HG02588 (cell line): Measurements from ENCODE around the gene HDGFL2.

Experiments used
- ATAC-seq: cut with Tn5 transposase; IDR thresholded peaks from one replicate; pipeline ENCODE4 v1.9.1; 2021; ENCODE audit warnings: mild to moderate bottlenecking, moderate library complexity; ENCODE audit not compliant: unreplicated experiment

HDGFL2 gene

DNA sequence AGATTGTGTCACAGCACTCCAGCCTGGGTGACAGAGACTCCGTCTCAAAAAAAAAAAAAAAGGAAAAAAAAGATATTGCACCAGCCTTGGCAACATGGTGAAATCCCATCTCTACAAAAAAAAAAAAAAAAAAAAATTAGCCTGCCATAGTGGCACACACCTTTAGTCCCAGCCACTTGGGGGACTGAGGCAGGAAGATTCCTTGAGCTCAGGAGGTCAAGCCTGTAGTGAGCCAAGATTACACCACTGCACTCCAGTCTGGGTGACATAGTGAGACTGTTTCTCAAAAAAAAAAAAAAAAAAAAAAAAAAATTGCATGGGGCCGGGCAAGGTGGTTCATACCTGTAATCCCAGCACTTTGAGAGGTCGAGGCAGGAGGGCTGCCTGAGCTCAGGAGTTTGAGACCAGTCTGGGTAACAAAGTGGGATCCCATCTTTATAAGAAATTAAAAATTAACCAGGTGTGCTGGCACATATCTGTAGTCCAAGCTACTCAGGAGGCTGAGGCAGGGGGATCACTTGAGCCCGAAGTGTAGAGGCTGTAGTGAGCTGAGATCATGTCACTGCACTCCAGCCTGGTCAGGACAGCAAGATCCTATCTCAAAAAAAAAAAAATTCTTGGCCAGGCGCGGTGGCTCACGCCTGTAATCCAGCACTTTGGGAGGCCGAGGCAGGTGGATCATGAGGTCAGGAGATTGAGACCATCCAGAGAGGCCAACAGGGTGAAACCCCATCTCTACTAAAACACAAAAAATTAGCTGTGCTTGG lies 7.1 kb upstream of the HDGFL2 start:
- no peak for ATAC-seq

DNA sequence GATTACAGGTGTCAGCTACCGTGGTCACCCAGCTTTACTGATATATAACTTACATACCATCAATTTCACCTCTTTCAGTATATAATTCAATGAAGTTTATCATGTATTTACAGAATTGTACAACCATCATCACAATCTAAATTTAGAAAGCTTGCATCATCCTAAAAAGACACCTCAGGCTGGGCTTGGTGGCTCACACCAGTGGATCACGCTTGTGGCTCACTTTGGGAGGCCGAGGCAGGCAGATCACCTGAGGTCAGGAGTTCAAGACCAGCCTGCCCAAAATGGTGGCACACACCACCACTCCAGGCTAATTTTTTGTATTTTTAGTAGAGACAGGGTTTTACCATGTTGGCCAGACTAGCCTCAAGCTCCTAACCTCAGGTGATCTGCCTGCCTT lies 4.3 kb upstream of the HDGFL2 start:
- ATAC-seq = no peak

DNA sequence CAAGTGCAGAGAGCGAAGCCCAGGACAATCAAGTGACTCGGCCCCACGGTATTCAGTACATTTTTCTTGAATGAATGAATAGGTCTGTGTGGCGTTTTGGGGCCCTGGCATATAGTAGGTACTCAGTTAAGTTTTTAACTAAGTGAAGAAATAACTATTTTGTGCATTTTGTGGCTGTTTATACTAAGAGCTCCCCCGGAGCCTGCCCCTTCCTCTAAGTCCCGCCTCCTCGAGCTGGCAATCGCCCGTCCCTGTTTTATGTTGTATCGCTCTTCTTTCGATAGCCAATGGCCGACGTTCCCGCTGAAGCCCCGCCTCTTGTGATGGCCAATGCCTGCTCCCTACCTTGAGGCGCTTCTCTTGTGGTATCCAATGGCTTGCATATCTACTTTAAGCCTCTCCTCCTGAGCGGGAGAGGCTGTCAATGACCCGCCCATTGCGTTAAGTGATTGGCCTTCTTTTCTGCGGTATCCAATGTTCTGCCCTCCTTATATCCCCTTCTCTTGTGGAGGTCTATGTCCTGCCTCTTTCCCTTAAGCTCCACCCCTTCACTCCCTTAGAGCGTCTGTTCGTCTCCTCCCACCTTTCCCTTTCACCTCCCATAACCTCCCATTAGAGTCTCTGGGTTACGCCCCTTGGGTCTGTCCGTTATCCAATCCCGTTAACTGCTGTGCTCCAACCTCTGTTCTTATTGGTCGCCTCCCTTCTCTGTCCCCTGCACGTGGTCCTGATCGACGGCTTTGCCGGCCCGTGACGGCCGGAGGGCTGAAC lies 509 bp upstream of the HDGFL2 start:
- ATAC-seq = peak; percentile 76

DNA sequence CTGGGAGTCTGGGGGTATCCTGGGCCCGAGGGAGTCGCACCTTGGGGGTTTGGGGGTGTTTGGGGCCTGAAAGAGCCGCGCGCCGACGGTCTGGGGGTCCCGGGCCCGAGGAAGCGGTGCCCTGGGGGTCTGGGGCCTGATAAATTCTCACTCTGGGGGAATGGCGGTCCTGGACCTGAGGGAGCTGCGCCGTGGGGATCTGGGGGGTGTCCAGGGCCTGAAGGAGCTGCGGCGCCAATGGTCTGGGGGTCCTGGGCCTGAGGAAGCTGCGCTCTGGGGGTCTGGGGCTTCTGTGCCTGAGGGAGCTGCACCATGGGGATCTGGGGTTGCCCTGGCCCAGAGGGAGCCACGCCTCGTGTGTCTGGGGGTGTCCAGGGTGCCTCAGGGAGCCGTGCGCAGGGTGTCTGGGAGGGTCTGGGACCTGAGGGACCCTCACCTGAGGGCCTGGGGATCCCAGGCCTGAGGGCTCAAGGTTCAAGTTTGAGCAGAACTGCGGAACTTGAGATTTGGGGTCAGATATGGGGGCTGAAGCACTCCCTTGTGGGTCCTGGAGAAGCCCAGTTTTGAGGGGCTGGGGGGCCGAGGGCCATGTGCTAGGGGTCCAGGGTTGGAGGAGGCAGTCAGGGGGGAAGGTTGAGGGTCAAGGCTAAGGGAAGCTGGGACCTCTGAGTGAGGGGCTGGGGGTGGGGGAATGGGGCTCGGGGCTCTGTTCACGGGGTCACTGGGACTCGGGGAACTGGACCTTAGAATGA lies 1.1 kb downstream of the HDGFL2 start:
- ATAC-seq = no peak

DNA sequence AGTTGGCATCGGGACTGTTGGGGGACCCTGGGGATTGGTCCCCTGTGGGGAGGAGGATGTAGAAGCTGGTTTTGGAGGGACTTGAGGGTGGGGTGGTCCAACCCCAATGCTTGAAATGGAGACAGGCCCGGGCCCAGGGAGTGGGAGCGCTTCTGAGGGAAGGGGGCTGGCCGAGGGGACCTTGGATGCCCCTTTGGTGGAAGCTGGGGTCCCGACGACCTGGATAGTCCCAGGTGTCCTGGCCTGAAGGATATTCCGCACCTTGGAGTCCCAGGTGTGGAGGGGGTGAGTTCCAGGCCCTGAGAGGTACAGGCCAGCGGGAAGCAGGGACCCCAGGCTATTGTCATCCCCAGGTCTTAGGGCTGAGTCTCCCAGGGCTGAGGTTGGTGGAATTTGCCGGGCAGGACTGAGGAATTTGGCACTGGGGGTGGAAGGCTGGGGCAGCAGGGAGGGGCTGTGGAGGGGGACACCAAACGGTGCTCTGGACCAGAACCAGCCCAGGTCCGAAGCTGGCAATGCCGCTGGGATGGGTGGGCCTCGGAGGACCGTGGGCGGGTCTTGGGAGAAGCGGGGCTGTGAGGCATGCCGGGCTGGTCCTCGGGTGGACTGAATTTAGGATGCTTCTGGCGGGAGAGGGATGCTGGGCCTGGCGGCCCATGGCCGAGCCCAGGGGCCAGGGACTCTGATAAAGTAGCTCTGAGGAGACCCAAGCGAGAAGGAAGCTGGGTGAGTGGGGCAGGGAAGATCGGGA lies 1.8 kb downstream of the HDGFL2 start:
- ATAC-seq = no peak

DNA sequence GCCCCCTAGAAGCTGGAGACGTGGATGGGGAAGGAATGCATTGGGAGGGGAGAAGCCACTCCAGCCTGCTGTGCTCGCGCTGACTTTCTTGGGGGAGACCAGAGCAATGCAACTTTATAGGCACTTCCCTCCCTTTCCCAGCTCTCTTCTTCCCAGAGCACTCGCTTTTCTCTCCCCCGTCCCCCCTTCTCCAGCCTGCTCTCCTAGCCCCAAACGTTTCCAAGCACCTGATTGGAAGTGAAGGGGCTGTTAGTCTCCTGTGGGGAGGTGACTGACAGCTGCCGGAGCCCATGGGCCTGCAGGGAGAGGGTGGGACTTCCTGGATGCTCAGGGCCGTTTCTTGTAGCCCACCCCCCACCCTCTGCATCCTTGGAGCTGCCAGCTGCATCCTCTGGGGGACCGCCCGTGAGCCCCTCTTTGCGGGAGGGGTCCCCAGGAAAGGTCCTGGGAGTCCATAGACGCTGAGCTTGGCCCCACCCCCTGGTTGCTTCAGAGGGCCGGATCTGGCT lies 2.5 kb downstream of the HDGFL2 start:
- ATAC-seq = no peak

DNA sequence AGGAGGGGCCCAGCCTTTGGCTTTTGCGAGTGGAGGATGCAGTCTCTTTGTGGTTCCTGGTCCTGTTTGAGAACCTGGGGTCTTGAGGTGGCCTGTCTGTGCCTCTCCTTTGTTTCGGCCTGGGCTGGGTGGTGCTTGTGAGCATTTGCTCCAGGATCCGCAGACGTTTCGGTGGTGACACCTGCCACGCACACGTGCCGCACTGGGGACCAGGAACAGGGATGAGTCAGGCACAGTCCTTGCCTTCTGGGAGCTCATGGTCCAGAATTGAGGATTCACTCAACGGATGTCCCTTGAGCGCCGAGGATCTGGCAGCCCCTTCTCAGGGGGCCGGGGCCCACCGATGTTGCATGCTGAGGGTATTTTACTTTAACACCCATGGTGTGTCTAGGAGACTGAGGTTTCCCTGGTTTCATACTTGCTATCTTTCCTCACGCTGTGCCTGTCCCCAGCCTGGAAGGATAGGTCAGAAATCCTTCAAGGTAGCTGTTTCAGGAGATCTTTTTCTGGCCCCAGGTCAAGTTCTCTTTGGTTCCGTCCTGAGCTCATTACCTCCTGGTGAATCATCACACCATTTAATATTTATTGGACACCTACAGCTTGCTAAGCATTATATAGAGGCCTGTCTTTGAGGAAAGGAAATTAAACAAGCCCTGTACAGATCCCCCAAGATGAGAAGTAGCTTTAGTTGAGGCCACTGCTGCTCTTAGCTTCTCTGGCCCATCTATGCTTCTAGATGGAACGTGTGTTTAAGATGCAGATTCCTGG lies 5.1 kb downstream of the HDGFL2 start:
- ATAC-seq = no peak

DNA sequence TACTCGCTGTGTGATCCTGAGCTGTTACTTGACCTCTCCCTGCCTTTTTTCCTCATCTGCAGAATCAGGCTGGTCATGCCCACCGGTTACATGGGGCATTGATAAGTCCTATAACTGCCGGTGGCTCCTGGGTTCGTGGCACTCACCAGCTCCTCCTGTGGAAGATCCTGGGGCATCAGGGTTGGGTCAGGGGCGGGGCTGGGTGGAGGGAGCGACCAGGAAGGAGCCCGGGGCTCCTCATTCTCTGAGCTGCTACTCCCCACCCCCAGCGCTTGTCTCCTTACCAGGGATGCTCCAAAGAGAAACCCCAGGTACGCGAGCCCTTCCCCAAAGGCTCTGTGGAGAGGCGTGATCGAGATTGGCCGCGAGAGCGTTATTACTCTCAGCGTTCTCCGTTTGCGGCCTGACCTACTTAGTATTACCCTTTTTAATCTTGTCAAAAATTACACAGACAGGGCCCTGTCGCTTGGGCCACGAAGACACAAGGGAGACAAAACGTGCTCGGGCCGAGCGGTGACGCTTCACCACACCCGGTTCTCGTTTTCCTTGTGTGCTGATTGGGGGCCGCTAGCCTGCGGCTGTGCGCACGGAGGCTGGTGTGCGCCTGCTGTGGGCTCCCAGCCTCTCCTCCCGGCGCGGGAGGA lies 10.7 kb downstream of the HDGFL2 start:
- no peak for ATAC-seq

DNA sequence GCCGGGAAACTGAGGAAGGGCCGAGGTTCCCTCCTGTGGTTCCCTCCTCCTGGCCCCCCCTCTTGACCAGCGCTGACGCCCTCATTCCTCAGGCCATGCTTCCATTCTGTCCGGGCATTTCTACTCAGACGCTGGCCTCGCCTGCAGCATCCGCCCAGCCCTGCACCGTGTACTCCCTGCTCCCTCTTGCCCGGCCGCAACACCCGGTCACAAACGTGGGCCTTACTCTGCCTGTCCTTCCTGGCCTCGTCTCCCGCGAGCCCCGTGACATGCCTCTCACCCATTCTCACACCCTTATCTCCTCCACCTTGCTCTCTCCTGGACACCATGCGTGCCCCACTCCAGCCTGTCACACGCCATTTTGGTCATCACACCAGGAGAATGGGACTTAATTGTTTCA lies 11.3 kb downstream of the HDGFL2 start:
- no peak for ATAC-seq

DNA sequence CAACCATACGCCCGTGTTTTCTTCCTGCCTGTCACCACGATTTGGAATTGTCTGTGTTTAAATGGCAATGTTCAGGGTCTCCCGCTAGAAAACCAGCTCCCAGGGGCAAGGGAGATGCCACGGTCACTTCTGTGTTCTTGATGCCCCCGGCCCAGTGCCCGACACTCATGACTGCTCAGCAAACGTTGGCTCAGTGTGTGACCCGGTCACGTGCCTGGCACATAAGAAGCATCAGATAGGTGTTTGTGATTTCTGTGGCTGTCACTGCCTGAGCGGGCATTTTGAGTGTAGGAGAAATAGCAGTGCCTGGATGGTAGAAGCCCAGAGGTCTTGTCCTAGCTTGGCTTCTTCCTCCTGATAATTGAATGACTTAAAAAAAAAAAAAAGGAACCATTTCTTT lies 15.5 kb downstream of the HDGFL2 start:
- no peak for ATAC-seq

DNA sequence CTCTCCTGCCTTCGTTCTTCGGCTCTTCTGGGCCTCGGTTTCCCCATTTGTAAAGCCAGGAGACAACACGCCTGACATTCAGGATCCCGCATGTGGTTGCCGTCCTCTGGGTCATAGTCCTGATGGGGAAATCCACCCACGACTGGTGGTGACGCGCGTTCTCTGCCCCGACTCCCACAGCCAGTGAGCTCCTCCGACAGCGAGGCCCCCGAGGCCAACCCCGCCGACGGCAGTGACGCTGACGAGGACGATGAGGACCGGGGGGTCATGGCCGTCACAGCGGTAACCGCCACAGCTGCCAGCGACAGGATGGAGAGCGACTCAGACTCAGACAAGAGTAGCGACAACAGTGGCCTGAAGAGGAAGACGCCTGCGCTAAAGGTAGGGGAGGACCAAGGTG lies 16.4 kb downstream of the HDGFL2 start:
- ATAC-seq = no peak

DNA sequence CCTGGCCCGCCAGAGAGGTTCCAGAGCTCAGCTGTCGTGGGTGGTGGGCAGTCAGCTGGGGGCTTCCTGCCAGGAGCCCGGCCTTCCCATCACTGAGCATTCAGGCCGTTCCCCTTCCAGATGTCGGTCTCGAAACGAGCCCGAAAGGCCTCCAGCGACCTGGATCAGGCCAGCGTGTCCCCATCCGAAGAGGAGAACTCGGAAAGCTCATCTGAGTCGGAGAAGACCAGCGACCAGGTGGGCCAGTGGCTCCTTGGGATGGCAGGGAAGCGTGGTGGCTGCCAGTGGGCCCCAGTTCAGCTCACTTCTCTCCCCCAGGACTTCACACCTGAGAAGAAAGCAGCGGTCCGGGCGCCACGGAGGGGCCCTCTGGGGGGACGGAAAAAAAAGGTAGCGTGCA lies 19.3 kb downstream of the HDGFL2 start:
- no peak for ATAC-seq

DNA sequence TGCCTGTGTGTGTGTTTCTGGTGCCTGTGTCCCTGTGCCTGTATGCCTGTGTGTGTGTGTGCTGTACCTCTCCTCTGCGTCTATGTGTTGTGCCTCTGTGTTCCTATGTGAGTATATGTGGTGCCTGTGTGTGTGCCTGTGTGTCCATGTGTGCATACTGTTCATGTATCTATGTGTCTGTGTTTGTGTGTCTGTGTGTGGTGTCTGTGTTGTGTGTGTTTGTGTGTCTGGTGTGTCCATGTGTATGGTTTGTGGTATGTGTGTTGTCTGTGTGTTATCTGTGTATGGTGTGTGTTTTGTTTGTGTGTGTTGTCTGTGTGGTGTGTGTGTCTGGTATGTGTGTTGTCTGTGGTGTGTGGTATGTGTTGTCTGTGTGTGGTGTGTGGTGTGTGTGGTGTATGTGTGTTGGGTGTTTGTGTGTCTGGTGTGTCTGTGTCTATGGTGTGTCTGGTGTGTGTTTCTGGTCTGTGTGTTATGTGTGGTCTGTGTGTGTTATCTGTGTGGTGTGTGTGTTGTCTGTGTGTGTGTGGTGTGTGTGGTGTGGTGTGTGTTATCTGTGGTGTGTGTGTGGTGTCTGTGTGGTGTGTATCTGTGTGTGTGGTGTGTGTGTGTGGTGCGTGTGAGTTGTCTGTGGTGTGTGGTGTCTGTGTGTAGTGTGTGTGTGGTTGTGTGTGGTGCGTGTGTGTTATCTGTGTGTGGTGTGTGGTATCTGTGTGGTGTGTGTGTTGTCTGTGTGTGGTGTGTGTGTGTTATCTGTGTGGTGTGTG lies 20.4 kb downstream of the HDGFL2 start:
- ATAC-seq = no peak

DNA sequence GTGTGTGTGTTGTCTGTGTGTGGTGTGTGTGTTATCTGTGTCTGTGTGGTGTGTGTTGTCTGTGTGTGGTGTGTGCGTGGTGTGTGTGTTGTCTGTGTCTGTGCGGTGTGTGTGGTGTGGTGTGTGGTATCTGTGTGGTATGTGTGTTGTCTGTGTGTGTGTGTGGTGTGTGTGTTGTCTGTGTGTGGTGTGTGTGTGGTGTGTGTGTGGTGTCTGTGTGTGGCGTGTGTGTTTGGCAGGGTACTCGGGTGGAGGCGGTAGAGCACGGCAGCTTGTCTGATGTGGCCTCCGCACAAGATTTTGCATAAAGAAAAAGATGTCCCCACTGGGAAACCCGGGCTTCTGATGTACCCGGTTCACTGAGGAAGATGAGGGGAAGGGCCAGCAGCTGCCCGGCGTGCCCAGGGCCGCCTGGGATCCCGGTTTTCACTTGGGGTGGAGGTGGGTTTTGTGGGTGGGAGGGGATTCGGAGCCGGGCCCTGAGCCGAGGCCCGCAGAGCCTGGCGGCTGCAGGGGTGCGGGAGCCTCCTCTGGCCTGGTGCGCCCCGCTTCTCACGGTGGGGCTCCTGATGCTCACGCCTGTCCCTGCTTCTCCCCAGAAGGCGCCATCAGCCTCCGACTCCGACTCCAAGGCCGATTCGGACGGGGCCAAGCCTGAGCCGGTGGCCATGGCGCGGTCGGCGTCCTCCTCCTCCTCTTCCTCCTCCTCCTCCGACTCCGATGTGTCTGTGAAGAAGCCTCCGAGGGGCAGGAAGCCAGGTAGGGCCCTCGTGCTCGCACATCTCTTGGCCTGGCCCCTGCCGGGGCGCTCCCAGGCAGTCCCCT lies 21.2 kb downstream of the HDGFL2 start:
- no peak for ATAC-seq

DNA sequence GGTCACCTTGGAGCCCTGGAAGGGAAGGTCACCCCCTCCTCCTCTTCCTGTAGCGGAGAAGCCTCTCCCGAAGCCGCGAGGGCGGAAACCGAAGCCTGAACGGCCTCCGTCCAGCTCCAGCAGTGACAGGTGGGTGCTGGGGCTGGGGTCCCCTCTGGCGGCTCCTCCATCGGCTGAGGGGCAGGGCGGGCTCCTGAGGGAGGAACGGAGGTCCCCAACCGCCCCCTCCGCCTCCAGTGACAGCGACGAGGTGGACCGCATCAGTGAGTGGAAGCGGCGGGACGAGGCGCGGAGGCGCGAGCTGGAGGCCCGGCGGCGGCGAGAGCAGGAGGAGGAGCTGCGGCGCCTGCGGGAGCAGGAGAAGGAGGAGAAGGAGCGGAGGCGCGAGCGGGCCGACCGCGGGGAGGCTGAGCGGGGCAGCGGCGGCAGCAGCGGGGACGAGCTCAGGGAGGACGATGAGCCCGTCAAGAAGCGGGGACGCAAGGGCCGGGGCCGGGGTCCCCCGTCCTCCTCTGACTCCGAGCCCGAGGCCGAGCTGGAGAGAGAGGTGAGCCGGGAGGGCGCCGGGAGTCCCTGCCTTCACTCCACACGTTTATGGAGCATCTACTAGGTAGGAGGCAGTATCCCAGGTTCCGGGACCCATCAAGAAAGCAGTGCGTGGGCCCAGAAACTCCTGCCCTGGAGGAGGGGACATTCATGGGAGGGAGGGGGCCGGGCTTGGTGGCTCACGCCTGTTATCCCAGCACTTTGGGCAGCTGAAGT lies 22.0 kb downstream of the HDGFL2 start:
- ATAC-seq = no peak

DNA sequence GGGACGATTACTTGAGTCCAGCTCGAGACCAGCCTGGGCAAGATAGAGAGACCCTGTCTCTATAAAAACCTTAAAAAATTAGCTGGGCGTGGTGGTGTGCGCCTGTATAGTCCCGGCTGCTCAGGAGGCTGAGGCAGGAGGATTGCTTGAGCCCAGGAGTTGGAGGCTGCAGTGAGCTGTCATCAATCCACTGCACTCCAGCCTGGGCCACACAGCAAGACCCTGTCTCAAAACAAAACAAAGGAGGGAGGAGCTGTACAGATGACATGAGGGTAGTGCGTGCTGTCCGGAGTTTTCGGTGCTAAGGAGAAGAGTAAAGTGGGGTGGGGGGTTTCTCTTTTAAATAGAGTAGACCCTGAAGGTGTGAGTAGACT lies 22.6 kb downstream of the HDGFL2 start:
- no peak for ATAC-seq

DNA sequence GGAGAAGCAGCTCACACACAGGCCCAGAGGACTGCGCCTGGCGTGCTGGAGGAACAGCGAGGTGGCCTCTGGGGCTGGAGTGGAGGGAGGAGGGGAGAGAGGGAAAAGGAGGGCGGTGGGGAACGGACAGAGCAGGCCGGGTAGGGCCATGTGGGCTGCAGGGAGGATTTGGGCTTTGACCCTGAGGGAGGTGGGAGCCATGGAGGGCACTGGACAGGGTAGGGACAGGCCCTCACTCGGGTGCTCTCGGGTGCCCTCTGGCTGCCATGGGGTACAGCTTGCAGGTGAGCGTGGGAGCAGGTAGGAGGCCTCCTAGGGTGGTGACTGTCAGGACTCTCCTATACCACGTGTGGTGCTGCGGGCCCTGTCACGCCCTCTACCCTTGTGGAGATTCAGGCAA lies 23.4 kb downstream of the HDGFL2 start:
- no peak for ATAC-seq
